AG08396 (cell line): ENCODE measurements around the gene RAB3D.

Source experiments
- DNase-seq: peaks from one replicate; pipeline ENCODE4 v3.0.0; 2012; ENCODE audit warnings: low spot score, mixed read lengths

The RAB3D gene

DNA sequence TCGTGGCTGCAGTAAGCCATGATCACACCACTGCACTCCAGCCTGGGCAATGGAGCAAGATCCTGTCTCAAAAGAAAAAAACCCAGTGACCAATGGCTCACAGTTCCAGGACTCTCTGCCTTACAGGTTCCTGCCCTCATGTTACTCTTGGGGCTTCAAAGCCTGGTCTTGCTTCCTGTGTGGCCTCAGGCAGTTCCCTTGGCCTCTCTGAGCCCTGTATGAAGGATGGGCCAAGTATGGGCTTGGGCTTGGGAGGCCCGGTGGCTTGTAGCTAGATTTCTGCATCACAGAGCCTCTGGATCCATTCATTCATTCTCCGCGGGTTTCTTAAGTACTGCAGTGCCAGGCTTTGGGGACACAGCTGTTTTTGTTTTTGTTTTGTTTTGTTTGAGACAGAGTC lies 44.3 kb downstream of the RAB3D start:
- DNase-seq: no peak

DNA sequence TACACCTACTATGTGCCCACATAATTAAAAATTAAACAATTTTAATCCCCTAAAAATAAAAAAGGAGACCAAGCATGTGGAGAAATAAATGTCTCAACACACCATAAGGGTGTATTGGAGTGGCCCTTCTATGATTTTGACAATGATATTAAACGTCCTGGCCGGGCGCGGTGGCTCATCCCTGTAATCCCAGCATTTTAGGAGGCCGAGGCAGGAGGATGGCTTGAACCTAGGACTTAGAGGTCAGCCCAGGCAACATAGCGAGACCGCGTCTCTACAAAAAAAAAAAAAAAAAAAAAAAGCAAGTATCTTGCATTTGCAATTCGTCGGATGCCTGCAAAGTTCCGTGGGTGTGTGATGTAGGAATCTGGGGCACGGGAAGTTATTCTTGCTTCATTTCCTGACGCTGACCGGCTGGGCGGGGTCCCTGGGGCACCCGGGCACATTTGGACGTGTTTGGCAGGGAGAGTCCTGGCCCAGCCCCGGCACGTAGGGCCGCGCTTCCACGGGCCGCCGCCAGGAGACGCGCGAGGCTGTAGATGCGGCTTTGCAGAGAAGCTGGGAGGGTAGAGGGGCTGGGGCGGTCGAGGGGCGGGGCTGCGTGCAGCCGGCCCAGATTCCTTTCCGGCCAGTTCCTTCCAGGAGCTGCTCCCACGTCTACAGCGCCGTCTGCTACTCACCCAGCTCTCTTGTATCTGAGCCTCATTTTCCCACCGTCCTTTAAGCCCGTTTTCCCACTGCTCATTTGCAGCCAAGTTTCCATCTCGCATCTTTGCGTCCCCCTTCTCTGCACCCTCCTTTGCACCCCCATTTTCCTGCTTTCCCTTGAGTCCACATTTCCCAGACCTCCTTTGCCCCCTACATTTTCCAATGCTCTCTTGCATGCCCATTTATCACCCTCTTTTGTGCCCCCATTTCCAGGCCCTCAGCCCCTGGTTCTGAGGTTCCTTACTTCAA lies 45.7 kb downstream of the RAB3D start:
- DNase-seq: peak; percentile 94

DNA sequence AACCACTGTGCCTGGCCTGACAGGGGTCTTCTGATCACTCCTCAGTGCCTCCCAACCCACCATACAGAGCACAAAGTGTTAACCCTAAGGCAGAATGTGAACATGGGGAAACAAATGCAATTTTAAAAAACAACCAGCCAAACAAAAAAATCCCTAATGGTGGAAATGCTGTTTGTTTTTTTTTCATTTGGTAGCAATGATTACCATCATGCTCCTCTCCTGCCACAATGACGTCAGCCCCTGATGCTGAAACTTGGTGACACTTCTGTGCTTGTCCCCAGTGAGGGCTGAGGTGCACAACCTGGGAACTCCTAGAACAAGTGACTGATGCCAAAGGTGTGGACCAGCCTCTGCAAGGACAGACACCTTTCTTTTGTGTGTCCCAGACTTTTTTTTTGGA lies 47.5 kb downstream of the RAB3D start:
- no peak for DNase-seq

DNA sequence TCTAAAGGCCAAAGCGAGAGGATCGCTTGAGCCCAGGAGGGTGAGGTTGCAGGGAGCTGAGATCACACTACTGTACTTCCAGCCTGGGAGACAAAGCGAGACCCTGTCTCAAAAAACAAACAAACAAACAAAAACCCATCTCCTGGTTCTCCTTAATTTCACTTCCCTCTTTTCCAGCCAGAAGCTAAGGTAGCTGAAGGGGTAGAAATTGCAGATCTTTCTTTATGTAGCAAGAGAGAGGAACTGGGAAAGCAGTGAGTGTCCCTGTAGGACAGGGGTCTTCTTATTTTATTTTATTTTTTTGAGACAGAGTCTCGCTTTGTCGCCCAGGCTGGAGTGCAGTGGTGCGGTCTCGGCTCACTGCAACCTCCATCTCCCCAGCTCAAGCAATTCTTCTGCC lies 48.0 kb downstream of the RAB3D start:
- DNase-seq: no peak

DNA sequence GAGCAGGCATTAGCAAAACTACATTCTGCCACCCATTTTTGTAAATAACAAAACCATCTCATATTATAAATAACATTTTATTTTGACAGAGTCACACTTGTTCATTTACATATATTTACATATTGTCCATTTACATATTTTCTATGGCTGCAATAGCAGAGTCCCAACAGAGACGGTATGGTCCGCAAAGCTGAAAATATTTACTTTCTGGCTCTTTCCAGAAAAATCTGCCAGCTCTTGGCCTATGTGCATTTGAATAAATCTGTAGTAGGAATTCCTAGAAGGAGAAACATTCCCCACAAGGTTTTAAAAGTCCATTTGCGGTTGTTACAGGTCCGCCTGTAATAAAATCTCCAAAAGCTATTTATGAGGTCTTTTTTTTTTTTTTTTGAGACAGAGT lies 49.2 kb downstream of the RAB3D start:
- no peak for DNase-seq

DNA sequence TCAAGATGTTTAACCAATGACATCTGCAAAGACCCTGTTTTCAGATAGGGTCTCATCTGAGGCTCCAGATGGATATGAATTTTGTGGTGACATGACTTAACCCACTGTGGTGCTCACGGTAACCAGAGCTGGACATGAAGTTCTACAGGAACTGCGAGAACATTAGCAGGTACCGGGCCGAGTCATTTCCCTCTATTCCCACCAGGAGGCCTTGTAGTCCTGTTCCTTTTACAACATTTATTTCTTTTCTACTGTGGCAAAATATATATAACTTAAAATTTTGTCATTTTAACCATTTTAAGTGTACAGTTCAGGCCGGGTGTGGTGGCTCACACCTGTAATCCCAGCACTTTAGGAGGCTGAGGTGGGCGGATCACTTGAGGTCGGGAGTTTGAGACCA lies 51.1 kb downstream of the RAB3D start:
- DNase-seq: peak; percentile 57

DNA sequence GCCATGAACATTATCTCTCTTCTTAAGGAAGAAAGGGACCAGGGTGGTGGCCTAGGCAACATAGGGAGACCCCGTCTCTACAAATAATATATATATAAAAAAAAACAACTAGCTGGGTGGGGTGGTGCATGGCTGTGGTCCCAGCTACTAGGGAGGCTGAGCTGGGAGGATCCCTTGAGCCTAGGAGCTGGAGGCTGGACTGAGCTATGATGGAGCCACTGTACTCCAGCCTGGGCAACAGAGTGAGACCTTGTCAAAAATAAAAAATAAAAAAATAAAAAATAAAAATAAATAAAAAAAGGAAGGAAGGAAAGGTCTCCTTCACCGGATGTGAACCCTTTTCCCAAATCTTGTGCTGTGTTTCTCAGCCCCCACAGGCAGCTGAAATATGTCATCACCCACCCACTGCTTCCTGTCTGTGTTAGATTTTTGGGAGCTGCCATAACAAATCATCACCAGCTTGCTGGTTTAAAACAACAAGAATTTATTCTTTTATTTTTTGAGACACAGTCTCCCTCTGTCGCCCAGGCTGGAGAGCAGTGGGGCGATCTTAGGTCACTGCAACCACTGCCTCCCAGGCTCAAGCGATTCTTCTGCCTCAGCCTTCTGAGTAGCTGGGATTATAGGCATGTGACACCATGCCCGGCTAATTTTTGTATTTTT lies 53.0 kb downstream of the RAB3D start:
- DNase-seq: no peak

DNA sequence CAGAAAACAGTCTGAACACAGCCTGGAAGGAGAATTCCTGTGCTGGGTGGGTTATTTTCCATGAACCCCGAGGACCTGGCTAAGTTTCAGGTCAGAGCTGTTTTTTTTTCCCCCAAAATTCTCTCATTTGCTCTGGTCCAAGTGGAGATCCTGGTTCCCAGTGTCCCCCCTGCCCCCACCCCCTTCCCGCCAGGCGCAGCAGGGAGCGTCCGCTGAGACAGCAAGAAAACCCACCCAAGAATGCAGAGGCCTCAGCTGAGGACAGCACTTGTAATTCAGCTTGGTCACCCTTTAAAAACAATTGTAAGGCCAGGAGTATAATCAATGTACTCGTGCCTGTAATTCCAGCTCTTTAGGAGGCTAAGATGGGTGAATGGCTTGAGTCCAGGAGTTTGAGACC lies 54.9 kb downstream of the RAB3D start:
- DNase-seq: no peak

DNA sequence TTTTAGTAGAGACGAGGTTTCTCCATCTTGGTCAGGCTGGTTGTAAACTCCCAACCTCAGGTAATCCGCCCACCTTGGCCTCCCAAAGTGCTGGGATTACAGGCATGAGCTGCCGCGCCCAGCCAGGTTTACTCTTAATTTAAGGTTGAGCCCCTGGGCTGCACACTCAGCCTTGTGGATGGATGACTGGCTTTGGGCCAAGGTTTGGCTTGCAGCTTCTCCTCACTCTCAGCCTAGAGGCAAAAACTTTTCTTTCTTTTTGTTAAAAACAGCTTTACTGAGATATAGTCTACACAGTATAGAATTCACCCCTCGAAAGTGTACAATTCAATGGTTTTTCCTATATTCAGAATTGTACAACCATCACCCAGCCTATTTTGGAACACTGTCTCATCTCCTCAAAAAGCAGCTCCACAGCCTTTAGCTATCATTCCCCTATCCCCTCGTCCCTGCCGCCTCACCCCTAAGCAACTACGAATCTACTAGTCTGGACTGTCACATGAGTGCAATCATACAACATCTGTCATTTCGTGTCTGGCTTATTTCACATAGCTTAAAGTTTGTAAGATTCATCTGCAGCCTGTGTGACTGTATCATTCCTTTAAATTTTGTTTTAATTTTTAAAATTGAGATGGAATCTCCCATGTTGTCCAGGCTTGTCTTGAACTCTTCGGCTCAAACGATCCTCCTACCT lies 58.0 kb downstream of the RAB3D start:
- no peak for DNase-seq

DNA sequence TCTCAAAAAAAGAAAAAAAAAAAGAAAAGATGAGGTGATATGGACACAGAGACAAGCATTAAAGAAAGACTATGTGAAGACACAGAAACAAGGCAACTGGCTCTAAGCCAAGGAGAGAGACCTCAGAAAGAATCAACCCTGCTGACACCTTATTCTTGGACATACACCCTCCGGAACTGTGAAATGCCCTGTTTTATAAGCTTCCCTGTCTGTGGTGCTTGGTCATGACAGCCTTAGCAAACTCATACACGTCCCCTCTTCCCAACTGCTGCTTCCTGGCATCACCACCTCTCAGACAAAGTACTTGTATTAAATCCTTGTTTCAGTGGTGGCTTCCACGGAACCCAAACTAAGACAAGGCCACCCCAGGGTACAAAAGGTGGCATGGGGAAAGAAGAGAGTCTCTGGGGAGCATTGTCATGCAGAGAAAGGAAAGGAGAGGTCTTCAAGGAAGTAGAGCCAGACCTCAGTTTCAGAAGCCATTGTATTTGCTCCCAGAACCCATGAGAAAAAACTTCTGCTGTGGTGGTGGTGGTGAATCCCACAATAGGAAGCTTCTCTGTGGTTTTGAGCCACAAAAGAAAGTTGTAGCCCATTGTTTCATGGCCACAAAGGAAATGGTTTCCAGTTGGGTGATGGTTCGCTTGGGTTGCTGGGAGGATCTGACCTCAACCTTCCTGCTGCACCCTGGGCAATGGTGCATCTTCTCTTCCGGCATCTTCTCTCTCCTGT lies 59.8 kb downstream of the RAB3D start:
- no peak for DNase-seq

DNA sequence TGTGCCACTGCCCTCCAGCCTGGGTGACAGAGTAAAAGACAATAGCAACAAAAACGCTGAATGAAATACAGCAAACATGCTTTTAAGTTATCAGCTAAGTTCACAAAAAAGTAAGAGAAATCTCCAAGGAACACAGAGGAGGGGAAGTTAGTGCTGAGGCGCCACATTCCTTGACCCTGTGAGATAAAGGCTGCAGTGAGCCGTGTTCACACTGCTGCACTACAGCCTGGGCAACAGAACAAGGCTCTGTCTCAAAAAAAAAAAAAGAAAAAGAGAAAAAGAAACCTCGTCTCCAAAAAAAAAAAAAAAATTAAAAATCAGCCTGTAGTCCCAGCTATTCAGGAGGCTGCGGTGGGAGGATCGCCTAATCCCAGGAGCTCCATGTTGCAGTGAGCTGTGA lies 60.8 kb downstream of the RAB3D start:
- no peak for DNase-seq

DNA sequence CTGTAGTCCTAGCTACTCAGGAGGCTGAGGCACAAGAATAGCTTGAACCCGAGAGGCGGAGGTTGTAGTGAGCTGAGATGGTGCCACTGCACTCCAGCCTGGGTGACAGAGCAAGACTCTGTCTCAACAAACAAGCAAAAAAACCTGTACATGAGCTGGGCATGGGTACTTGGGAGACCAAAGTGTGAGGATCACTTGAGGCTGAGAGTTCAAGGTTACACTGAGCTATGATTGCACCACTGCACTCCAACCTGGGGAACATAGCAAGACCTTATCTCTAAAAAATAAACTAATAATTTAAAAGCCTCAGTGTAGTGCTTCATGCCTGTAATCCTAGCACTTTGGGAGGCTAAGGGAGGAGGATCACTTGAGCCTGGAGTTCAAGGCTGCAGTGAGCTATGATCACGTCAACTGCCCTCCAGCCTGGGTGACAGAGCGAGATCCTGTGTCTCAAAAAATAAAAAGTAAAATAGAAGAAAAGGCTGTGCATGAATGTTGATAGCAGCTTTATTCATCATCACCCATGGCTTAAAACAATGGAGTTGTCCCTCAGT lies 64.8 kb downstream of the RAB3D start:
- DNase-seq: no peak

DNA sequence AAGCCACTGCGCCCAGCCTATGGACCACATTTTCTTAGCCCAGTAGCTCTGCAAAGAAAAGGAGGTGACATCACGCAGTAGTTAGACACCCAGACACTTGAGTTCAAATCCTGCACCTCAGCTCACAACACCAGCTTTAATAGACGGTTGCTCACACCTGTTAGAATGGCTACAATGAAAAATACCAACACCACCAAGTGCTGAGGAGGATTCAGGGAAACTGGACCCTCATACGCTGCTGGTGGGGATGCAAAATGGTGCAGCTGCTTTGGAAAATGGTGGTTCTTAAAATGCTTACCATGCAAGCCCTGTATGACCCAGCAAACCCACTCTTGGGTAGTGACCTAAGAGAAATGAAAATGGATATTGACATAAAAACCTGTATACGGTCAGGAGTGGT lies 65.5 kb downstream of the RAB3D start:
- DNase-seq: no peak

DNA sequence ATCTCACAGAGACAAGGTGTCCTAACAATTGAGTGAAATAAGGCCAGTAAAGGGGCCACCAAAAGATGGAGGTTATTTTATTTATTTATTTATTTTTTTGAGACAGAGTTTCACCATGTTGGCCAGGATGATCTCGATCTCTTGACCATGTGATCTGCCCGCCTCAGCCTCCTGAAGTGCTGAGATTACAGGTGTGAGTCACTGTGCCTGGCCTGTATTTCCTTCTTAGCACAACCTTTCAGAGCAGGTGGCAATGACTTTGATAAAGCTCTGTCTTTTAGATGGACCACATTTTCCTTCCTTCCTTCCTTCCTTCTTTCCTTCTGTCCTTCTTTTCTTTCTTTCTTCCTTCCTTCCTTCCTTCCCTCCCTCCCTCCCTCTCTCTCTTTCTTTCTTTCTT lies 66.2 kb downstream of the RAB3D start:
- DNase-seq: no peak
